Stimulated activated CD8-positive, alpha-beta memory T cell treated with anti-CD3 and anti-CD28 coated beads, Interleukin-12 subunit alpha, Interleukin-12 subunit beta, amount 100 ng/mL, for 4 hours (primary cell): ENCODE measurements around the gene RASSF5.
A peak's percentile ranks its signal among the peaks of the same experiment; 100 is the strongest.
"Not testable (repeated sequence)": the region's sequence is repeated elsewhere in the genome, so short reads cannot be mapped to it uniquely, and the experiment has no call there.

Source experiments
- DNase-seq: peaks from one replicate; pipeline ENCODE4 v3.0.0-alpha.2; 2020; ENCODE audit warnings: low read depth

RASSF5 gene

GRCh38 chr1:206588492-206588891, 81.2 kb downstream of the RASSF5 start:
- DNase-seq, result no peak

GRCh38 chr1:206589206-206589605, 81.9 kb downstream of the RASSF5 start:
- DNase-seq, result no peak

GRCh38 chr1:206590025-206590758, 82.9 kb downstream of the RASSF5 start:
- DNase-seq, result peak; percentile 30

GRCh38 chr1:206591226-206591625, 83.9 kb downstream of the RASSF5 start:
- DNase-seq, result no peak

- DNase-seq, result no peak
Observed at GRCh38 chr1:206591696-206592095, 84.4 kb downstream of the RASSF5 start.

- DNase-seq, result no peak
Observed at GRCh38 chr1:206593351-206593925, 86.1 kb downstream of the RASSF5 start.

- no peak for DNase-seq
Observed at GRCh38 chr1:206595581-206596318, 88.4 kb downstream of the RASSF5 start.

GRCh38 chr1:206596319-206596666, 89.0 kb downstream of the RASSF5 start:
- no peak for DNase-seq

- no peak for DNase-seq
Observed at GRCh38 chr1:206600527-206600926, 93.2 kb downstream of the RASSF5 start.

- DNase-seq, result no peak
Observed at GRCh38 chr1:206604861-206605260, 97.5 kb downstream of the RASSF5 start.

GRCh38 chr1:206606867-206607266, 99.5 kb downstream of the RASSF5 start:
- DNase-seq, result no peak

- no peak for DNase-seq
Observed at GRCh38 chr1:206608108-206608698, 100.9 kb downstream of the RASSF5 start.

- DNase-seq, result no peak
Observed at GRCh38 chr1:206609229-206609991, 102.1 kb downstream of the RASSF5 start.

GRCh38 chr1:206612129-206612876, 105.0 kb downstream of the RASSF5 start, which contains the start of gene EIF2D:
Gene EIF2D, minus strand, starts transcription at chr1:206612465. Its CDS starts 123 bp downstream, at chr1:206612342.
- peak; percentile 91 for DNase-seq

GRCh38 chr1:206626396-206626795, 119.1 kb downstream of the RASSF5 start:
- not testable (repeated sequence) for DNase-seq

GRCh38 chr1:206628916-206629315, 121.6 kb downstream of the RASSF5 start:
- no peak for DNase-seq

- no peak for DNase-seq
Observed at GRCh38 chr1:206631085-206631509, 123.8 kb downstream of the RASSF5 start.

GRCh38 chr1:206633708-206634121, 126.4 kb downstream of the RASSF5 start:
- no peak for DNase-seq

GRCh38 chr1:206634365-206635079, 127.2 kb downstream of the RASSF5 start:
- DNase-seq, result peak; percentile 49
